ENCODE measurements around the gene FBXO17.

Gene FBXO17, protein sequence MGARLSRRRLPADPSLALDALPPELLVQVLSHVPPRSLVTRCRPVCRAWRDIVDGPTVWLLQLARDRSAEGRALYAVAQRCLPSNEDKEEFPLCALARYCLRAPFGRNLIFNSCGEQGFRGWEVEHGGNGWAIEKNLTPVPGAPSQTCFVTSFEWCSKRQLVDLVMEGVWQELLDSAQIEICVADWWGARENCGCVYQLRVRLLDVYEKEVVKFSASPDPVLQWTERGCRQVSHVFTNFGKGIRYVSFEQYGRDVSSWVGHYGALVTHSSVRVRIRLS

DNA sequence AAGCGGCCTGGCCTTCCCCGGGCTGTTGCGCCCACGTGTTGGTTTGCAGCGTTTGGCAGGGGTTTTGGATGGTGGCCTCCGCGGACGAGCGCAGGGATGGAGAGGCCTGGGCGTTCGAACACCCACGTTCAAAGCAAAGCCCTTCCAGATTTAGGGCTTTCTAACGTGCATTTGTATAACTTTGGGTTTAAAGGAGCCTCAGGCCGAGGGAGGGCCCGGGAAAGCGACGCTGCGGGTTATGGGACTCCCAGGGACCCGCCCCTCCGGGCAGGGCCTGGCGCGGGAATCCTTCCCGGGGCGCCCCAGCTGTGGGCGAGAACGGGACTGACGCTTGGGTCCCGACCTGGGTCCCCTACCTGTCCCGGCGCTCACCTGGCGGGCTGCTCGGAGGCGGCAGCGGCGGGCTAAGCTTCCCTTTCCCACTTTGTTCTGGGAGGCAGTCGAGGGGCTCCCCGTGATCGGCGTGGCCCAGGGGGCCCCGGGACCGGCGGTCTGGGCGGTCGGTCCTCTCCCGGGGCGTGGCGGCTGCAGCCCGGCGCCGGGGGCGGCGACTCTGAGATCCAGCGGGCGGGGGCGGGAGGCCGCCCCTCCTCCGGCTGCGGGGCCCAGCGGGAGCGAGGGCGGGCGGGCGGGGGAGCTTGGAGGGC is at the start of gene FBXO17:
TSS of gene FBXO17 (minus strand) at position 529 of the 647 bp plus-strand sequence. CDS start 25,423 bp downstream, outside the sequence.
- Histone ChIP-seq H3K79me2 (ENCODE audit: control insufficient read depth, low read length) (no peaks in the 10 kb centered on the region), H3K9me2 (replicated peaks; ENCODE audit: control insufficient read depth, low read length) (no peaks in the 10 kb centered on the region), H3K4me3 (ENCODE audit: low read length) (no peak within 1 kb of the TSS), H4K20me1 (ENCODE audit: control insufficient read depth, insufficient read depth, low read depth, low read length) (no peaks in the 10 kb centered on the region), H3F3A (ENCODE audit: control insufficient read depth, insufficient read depth) (no peaks in the 10 kb centered on the region), H3K27me3 (ENCODE audit: control insufficient read depth, low read length) (no peaks in the 10 kb centered on the region; the same call in 1 of the 2 replicates), H3K36me3 (ENCODE audit: control insufficient read depth, low read length) (no peaks in the 10 kb centered on the region), H3K4me2 (ENCODE audit: low read length) (no peak within 1 kb of the TSS), H3K4me1 (ENCODE audit: control insufficient read depth, low read length) (no peaks in the 10 kb centered on the region), H3K9me3 (ENCODE audit: control insufficient read depth, insufficient read depth, low read length) (peaks cover under 1% of the 10 kb centered on the region; the same call in 1 of the 2 replicates), H3K27ac (ENCODE audit: low read depth, low read length) (no peak within 1 kb of the TSS)
- no peak for TF ChIP-seq EZH2phosphoT487 (IDR thresholded peaks at IDR 0.05; ENCODE audit: borderline replicate concordance, low read length)
- TF ChIP-seq, protein P1, sequence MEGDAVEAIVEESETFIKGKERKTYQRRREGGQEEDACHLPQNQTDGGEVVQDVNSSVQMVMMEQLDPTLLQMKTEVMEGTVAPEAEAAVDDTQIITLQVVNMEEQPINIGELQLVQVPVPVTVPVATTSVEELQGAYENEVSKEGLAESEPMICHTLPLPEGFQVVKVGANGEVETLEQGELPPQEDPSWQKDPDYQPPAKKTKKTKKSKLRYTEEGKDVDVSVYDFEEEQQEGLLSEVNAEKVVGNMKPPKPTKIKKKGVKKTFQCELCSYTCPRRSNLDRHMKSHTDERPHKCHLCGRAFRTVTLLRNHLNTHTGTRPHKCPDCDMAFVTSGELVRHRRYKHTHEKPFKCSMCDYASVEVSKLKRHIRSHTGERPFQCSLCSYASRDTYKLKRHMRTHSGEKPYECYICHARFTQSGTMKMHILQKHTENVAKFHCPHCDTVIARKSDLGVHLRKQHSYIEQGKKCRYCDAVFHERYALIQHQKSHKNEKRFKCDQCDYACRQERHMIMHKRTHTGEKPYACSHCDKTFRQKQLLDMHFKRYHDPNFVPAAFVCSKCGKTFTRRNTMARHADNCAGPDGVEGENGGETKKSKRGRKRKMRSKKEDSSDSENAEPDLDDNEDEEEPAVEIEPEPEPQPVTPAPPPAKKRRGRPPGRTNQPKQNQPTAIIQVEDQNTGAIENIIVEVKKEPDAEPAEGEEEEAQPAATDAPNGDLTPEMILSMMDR (IDR thresholded peaks at IDR 0.05; ENCODE audit: low read depth, low read length, poor library complexity, severe bottlenecking), result no peak

DNA sequence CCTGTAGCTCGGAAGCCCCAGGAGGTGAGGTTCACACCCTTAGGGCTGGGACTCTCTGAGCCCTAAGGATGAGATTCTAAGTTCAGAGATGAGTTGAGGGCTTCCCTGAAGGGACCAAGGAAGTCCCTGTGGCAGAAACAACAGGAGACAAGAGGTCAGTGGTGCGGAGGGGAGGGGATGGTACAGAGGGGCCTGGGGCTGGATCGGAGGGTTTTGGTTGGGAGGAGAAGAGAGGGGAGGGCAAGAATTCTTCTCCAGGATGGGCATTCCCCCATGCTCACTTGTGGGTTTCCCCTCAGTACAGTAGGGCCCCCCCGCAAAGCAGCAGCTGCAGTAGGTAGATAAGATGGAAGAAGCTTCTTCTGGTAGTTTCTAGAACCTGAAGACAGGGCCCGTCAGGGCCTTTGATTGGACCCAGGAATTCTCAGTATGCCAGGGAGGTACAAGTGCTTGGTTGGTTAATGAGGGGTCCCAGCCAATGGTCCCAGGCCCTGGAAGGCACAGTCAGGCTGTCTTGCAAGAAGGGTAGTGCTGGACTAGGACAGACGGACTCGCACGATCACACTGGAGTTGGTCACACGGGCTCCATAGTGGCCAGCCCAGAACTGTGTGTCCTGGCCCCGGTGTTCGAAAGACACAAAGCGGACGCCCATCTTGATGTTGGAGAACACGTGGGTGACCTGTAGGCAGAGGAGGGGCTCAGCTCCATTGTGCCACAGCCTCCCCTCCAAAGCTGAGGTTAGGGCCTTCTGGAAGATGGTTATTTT is 49.5 kb upstream of the FBXO17 start:
- Histone ChIP-seq H3K27ac (ENCODE audit: low read depth, low read length) (no peak overlapping the region), H3K4me2 (ENCODE audit: low read length) (no peak overlapping the region), H3K36me3 (ENCODE audit: control insufficient read depth, low read length) (no peaks in the 10 kb centered on the region), H4K20me1 (ENCODE audit: control insufficient read depth, insufficient read depth, low read depth, low read length) (no peaks in the 10 kb centered on the region), H3K4me1 (ENCODE audit: control insufficient read depth, low read length) (no peaks in the 10 kb centered on the region), H3F3A (ENCODE audit: control insufficient read depth, insufficient read depth) (no peaks in the 10 kb centered on the region), H3K79me2 (ENCODE audit: control insufficient read depth, low read length) (no peaks in the 10 kb centered on the region), H3K9me3 (ENCODE audit: control insufficient read depth, insufficient read depth, low read length) (no peaks in the 10 kb centered on the region), H3K9me2 (replicated peaks; ENCODE audit: control insufficient read depth, low read length) (no peaks in the 10 kb centered on the region), H3K4me3 (ENCODE audit: low read length) (no peak overlapping the region), H3K27me3 (ENCODE audit: control insufficient read depth, low read length) (peaks cover 3% of the 10 kb centered on the region; the same call in 1 of the 2 replicates)
- TF ChIP-seq, protein P1 (IDR thresholded peaks at IDR 0.05; ENCODE audit: low read depth, low read length, poor library complexity, severe bottlenecking), result no peak

DNA sequence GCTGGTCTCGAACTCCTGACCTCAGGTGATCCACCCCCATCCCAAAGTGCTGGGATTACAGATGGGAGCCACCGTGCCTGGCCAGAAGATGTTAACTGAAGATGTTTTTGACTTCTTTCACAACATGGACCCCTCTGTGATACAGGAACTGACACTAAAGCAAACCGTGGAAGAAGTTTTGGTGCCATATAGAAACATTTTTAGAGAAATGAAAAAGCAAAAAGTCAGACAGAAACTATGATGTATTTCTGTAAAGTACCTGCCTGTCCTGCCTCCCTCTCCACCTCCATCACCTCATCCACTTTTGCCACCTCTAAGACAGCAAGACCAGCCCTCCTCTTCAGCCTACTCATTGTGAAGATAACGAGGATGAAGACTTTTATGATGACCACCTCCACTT is 45.5 kb upstream of the FBXO17 start:
- no peaks in the 10 kb centered on the region for H3K79me2 ChIP-seq (ENCODE audit: control insufficient read depth, low read length)
- no peaks in the 10 kb centered on the region for H3K4me1 ChIP-seq (ENCODE audit: control insufficient read depth, low read length)
- H3K27me3 ChIP-seq (ENCODE audit: control insufficient read depth, low read length), result peaks cover 3% of the 10 kb centered on the region; the same call in 1 of the 2 replicates
- H4K20me1 ChIP-seq (ENCODE audit: control insufficient read depth, insufficient read depth, low read depth, low read length), result no peaks in the 10 kb centered on the region
- no peak for TF ChIP-seq EZH2phosphoT487 (IDR thresholded peaks at IDR 0.05; ENCODE audit: borderline replicate concordance, low read length)
- TF ChIP-seq, protein P1 (IDR thresholded peaks at IDR 0.05; ENCODE audit: low read depth, low read length, poor library complexity, severe bottlenecking), result no peak
- H3K4me2 ChIP-seq (ENCODE audit: low read length), result no peak overlapping the region
- H3K9me3 ChIP-seq (ENCODE audit: control insufficient read depth, insufficient read depth, low read length), result no peaks in the 10 kb centered on the region
- H3K36me3 ChIP-seq (ENCODE audit: control insufficient read depth, low read length), result no peaks in the 10 kb centered on the region
- H3K27ac ChIP-seq (ENCODE audit: low read depth, low read length), result no peak overlapping the region
- no peaks in the 10 kb centered on the region for H3F3A ChIP-seq (ENCODE audit: control insufficient read depth, insufficient read depth)
- no peaks in the 10 kb centered on the region for H3K9me2 ChIP-seq (replicated peaks; ENCODE audit: control insufficient read depth, low read length)
- H3K4me3 ChIP-seq (ENCODE audit: low read length), result no peak overlapping the region
